NCI-H345 (cell line): ENCODE data around the gene CDKAL1.
"Not testable (repeated sequence)": the region's sequence is repeated elsewhere in the genome, so short reads cannot be mapped to it uniquely, and the experiment has no call there.

ENCODE experiments used
- DNase-seq: peaks from one replicate; lab custom pipeline; 2025; lab: John Stamatoyannopoulos, UW

Gene CDKAL1

DNA sequence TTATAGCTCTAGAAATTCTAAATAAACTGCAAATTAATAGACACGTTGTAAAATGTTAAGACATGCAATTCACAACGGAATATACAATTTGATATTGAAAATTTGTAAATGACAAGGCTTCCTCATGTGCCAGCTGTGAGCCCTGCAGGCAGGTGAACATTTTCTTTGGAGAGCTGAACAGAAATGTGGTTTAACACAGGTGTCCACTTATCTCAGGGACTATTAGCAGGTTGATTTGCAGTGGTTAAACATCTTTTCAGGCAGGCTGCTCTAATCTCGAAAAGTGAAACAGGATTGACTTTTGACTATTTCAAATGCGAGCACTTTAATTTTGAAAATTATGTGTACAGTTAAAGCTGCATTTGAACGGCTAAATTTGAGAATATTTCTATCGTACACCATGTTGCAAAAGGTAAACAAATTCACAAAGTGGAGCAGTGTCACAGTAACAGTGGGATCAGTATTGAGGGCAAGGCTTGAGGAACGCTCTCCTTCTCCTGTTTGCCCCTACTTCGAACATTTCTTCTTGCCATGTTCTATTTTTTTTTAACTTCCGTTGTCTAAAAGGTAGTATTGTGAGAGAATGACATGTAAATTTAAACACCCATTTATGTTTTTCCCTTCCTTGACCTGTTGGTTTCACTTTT is 210.8 kb downstream of the CDKAL1 start:
- peak; percentile 62 for DNase-seq

DNA sequence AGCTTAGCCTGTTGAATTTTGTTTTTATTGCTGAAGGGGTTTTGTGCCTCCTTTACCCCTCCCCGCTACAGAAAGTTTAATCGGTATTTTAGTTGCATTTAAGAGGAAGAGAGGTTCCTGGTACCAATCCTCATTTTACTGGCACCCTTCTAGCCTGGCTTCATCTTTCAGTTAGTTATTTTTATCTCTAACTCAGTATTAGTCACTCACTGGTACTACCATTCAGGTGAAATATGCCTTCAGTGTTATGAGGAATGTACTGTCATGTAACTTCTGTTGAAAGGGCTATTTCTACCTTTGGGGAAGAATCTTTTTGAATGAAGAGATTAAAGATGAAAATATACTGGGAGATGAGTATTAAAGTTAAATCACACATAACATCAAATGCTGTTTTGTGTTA is 211.8 kb downstream of the CDKAL1 start:
- DNase-seq = no peak

DNA sequence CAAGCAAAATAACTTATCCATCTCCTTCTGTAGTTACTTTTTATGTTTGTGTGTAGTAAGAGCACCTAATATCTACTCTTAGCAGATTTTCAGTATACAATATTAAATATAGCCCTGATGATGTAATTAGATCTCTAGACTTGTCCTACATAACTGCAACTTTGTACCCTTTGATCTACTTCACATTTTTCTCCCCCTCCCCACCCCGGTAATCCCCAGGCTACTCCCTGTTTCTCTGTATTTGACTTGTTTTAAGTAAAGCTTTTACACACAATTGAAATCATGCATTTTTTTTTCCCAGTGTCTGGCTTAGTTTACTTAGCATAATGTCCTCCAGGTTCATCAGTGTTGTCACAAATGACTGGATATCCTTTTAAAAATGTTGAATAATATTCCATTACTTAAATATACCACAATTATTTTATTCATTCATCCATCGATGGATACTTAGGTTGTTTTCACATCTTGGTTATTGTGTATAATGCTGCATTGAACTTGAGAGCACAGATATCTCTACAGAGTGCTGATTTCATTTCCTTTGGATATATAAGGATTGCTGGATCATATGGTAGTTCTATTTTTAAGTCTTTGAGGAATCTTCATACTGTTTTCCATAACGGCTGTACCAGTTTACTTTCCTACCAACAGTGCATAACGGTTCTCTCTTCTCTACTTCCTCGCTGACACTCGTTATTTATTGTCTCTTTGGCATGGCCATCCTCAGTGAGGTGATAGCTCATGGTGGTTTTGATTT is 212.7 kb downstream of the CDKAL1 start:
- DNase-seq = no peak

DNA sequence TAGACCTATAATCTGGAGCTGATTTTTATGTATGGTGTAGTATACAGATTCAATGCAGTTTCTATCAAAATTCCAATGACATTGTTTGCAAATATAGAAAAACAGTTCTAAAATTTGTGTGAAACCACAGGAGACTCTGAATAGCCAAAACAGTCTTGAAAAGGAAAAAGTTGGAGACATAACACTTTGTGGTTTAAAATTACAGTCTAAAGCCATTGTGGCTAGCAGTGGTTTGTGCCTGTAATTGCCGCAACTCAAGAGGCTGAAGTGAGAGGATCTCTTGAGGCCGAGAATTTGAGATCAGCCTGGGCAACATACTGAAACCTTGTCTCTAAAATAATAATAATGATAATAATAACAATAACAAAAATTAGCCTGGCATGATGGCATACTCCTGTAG is 213.7 kb downstream of the CDKAL1 start:
- no peak for DNase-seq

DNA sequence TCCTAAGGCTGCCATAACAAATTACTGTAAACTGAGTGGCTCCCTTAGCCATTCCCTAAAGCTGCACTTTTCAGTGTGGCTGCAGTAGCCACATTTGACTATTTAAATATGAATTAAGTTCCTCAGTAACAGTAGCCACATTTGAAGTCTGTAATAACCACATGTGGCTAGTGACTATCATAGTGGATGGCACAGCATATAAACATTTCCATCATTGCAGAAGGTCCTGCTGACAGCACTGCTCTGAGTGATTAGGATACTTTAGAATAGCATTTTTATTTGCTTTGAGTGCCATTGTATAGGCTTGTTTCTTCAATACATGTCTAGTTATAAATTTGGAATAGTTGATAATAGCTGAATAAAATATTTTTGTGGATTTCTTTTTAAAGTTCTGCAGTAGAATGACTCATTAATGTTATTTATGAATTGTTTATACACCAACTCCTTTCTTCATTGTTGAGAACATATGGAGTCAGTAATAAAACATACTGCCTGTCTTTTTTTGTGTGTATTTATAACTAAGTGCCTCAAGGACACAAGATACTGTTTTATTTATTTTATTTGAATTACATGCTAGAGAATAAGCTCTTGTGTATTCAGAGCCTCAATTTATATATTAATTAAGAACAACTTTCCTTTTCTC is 217.2 kb downstream of the CDKAL1 start:
- DNase-seq = no peak

DNA sequence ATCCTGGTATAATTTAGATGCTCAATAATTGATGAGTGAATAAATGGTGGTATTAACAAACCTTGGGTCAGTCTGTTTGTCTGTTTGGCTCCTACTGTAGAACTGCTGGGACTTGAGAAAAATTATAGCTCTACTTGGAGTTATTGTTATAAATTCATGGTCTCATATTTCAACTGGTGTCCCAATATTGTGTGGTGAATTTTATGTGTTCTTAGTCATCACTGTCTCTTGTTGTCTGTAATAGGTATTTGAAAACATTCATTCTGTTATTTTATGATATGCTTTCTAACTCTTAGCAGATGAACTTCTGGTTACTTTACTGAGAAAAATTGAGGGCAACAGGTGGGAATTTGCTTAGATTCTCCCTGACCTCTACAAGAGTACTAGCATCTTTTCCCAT is 221.4 kb downstream of the CDKAL1 start:
- no peak for DNase-seq

DNA sequence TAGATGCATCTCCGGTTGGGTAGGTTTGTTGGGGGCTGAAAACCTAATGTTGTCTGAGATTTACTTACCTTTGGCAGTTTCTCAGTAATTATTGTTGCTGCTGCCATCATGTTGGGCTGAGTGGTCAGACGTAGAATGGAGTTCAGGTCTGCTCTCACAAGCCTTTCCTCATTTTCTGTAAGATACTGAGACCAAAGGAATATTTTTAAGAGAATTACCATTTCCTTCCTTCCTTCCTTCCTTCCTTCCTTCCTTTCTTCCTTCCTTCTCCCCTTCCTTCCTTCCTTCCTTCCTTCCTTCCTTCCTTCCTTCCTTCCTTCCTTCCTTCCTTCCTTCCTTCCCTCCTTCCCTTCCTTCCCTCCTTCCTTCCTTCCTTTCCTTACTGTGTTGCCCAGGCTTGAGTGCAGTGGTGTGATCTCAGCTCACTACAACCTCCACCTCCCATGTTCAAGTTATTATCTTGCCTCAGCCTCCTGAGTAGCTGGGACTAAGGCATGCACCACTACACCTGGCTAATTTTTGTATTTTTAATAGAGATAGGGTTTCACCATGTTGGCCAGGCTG is 222.4 kb downstream of the CDKAL1 start:
- DNase-seq = not testable (repeated sequence)

DNA sequence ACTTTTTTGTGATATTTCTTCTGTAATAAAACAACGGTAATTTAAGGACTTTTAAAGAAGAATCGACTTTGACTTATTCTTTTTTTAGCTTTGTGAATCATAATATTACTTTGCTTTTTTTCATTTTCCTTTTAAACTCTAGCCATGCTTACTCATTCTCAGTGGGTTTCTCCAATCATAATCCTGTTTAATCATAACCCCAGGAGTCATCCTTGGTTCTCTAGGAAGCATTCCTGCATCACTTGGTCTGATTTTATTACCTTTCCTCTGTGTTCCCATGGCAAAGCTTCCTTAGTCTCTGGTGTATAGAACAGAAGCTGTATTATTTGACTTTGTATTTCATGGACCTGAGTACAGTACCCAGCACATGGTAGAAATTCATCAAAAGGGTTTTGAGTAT is 223.5 kb downstream of the CDKAL1 start:
- DNase-seq = no peak

DNA sequence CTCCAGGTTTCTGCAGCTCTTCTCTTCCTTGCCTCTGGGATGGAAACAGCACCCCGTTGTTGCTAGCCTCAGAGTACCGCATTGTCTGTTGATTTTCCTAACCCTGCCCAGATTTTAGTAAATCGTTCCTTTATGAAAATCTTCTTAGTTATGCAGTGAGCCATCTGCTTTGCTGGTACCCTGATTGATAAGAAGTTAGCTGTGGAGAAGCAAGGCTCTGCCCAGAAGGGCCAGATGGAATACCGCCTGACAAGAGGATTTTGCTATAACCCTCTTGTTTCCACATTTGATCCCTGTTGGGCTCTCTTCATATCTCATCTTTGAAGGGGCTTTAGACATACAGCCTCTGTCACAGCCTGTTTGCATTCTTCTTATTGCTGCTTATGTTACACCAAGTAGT is 229.0 kb downstream of the CDKAL1 start:
- DNase-seq = no peak

DNA sequence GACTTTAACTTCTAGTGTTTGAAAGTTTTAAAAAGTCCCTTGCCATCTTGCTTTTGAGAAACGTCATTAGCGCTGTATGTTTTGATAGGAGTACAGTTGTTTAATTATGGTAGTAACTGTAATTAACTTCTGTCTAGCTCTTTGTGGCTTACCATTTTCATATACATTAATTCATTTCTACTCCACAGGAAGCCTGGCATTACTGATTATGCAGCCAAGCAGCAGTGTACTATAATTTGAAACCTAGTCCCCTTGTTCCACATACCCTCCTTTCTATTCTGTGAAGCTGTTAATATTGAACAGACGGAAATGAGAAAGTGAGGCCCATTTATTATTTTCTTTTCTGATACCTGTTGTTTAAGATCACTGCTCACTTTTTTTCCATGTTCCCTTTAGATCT is 235.4 kb downstream of the CDKAL1 start:
- no peak for DNase-seq

DNA sequence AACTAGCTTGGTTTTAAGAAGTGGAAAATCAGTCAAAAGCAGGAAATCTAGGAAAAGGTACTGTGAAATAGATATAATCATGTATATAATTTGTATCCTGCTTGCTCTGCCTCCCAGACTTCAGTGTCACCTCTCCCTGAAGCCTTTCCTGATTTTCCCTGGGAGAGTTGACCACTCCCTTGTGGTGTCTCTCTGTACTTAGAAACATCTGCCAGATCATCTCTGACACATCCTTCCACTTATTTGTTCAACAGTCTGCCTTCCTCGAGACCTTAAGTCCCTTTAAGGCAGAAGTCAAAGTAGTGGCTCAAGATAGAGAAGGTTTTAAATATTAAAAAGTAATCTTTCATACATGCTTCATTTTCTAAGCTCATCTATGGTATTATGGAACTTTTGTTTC is 236.5 kb downstream of the CDKAL1 start:
- DNase-seq = no peak

DNA sequence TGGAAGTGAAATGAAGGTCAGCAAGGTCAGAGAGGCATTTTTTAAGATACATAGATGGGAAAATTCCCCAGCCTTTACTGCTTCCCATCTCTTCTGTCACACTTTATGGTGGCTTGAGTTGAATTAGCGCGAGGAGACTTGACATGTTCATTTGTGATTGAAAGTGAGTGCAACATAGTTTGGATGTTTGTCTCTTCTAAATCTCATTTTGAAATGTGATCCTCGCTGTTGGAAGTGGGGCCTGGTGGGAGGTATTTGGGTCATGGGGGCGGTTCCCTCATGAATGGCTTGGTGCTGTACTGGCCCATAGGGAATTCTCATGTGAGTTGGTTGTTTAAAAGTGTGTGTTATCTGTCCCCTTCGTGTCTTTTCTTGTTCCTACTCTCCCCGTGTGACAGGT is 237.2 kb downstream of the CDKAL1 start:
- no peak for DNase-seq

DNA sequence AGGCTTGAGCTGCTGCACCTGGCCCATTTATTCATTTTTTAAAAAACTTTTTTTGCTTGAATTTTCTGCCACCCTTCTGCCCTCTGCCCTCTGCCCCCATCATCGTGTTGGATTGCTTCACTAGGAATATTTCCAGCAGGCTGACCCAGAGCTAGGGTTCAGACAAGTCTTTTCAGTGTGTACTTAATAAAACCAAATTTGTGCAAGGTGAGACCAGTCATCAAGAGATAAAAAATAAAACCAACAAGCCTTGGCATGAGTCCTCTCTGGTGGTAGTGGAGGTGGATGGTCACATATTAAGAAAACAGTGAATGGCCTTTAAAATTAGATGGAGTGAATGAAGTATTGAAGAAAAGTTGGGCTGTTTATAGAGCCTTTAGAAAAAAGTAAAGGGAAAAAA is 239.6 kb downstream of the CDKAL1 start:
- no peak for DNase-seq

DNA sequence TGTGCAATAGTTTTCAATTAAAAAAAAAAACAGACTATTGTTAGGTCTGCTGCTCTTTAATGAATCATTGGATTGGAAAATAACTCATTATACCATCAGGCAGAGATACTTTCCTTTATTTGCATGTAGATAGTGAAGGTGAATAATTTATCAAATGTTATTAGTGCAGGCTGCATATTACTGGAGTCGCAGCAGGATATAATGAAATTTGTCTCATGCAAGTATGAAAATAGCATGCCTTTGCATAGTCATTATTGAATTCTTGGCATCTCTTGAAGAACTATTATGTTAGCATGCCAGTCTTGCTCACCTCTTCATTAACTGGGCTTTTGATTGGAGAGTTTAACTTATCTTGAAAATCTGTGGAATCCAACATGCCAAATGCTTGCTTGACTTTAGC is 241.7 kb downstream of the CDKAL1 start:
- no peak for DNase-seq

DNA sequence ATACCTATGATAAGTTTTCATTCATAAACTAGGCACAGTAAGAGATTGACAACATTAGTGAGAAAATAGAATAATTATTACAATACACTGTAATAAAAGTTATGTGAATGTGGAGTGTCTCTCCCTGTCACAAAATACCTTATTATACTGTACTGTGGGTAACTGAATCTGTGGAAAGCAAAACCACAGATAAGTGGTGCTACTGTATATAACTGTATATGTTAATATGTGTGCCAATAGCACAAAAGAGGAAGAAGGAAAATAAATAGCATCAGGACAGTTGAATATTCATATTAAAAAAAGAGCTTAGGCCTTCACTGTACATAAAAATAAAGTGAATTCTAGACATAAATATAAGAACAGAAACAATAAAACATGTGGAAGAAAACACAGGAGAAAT is 243.5 kb downstream of the CDKAL1 start:
- DNase-seq = no peak

DNA sequence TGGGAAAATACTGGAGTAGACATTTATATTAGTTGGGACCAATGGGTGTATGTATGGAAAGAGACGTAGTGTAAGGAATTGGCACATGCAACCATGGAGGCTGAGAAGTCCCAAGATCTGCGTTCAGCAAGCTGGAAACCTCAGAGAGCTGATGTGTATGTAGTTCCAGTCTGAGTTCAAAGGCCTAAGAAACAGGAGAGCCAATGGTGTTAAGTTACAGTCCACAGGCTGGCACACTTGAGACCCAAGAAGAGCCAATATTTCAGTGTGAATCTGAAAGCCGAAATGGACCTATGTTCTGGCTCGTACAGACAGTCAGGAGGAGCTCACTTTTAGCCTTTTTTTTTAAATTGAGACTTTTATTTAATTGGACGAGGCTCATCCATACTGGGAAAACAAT is 244.2 kb downstream of the CDKAL1 start:
- no peak for DNase-seq

DNA sequence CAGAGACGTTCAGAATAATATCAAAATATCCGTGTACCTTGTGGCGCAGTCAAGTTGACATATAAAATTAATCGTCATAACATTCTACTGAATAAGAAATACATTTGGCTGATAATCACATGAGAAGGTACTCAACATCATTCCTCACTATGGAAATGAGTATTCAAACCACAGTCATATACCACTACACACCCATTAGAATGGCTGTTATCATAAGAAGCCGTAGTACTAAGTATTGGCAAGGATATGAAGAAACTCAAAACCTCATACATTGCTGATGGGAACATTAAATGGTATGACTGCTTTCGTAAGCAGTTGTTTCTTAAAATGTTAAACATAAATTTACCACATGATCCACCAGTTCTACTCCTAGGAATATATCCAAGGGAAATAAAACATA is 244.7 kb downstream of the CDKAL1 start:
- DNase-seq = no peak

DNA sequence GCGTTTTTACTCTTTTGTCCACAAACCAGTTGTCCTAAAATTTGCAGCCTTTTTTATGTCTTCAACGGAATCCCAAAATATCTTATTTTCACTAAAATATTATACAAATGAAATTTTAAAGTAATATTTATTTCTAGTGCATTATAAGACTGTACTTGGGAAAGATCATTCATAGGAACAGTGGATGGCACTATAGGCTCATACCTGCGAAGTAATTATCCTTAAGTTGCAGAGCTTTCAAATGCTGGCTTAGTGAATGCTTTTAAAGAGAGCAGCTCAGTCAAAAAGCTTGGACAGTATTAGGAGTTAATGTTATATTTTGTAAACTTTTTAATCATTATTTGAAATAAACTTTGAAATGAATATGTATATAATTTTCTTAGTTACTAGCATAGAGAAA is 254.9 kb downstream of the CDKAL1 start:
- peak; percentile 12 for DNase-seq

DNA sequence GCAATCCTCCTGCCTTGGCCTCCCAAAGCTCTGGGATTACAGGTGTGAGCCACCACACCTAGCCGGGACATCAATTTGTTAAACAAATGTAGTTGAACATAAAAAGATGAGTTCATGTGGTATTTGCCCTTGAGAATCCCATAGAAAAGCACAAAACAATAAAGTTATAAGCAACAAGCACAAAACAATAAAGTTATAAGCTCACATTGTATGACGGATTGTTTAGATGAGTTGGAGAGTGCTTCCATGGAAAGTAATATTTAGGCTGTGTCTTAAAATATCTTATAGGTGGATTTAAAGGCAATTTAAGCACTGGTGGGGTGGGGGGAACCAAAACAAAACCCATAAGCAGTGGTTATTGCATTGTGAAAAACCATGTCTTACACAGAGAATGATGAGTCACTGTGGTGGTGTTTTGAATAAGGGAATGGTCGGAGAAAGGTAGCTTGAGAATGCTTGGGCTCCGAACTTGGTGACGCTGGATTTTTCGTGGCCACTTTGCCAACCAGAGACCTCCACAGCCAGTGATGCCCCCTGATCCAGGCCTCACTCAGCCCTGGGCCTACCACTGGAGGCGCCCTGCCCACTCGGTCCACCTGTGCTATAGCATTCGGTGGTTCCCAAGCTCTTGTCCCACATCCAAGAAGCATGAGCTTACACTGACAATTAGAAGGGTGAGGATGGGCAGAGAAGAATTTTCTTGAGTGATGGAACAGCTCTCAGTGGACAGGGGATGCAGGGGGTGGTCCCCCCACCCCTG is 256.0 kb downstream of the CDKAL1 start:
- DNase-seq = no peak

DNA sequence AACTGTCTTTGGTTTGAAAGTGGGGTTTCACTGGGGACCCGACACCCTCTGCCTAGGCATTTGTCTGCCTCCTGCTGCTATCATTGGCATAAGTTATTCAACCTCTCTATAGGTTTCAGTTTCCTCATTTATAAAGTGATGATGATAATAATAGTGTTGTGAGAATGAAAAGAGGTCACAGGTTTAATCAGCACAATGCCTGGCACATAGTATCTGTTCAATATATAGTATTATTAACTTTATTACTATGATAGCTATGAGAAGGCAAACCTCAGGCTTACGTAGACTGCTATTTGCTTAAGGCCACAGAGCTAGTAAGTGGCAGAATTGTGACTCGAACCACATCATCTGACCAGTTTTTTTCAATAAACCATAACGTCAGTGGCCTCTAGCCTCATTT is 256.8 kb downstream of the CDKAL1 start:
- no peak for DNase-seq

DNA sequence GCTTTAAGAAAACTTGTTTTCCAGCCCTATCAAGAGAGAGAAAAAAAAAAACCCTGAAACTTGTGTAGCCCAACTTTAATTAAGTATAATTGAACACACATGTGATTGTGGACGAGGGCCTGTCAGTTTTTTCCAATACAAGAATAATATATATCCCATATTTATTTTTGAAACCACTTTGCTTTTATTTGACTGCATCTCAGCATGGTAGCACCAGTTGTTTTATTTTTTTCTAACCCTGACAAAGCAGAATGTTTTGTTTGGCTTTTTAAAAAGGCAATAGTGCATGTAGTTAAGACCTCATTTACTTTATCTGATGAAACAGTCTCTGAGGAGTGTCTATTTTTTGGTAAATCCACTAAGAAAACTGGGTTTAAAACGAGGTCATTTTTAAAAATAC is 257.7 kb downstream of the CDKAL1 start:
- peak; percentile 59 for DNase-seq

DNA sequence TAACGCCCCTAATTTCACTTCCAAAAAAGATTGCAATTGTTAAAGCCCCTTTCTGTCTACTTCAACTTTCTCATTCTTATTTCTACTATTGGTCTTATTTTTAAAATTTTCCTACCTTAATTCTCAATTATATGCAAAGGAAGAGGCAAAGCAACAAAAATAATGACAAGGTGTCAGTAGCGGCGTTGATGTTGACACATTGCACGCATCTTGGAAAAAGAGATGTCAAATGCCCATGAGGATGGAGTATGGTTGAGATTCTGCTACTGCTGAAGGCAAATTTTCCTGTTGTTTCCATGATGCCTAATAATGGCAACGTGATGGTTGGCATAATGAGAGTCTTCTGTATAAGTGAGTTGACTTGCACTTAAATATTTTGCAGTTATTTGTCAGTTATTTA is 258.9 kb downstream of the CDKAL1 start:
- no peak for DNase-seq
